ENCODE data around the gene CRIM1. TPM values are rescaled to one million over a fixed set of nuclear protein-coding genes. Genes with fewer than 3 reads are reported as not detected.
A peak's percentile ranks its signal among the peaks of the same experiment; 100 is the strongest.

The CRIM1 gene
- total RNA-seq, 1 donor from 2014 or later, result 246 TPM

DNA sequence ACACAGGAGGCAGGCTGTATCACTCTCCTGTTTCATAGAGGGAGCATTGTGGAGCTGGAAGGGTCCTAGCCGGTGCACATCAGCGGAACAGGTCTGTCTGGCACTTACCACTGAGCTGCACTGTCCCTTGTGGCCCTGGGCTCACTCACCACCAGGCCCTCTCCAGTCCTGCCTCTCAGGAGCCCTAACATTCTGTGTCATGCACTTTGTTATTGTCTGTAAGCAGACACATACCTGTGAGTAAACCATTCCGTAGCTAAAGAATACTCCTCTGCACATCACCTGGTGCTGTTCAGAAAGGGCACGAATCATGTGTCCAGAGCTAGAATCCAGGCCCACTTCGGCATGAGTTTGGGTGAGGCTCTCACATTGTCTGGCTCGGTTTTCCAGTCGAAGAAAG is 93.6 kb downstream of the CRIM1 start:
- peak overlapping the region; percentile 86 for H3K27ac Mint-ChIP-seq (ENCODE audit: unreplicated experiment)

DNA sequence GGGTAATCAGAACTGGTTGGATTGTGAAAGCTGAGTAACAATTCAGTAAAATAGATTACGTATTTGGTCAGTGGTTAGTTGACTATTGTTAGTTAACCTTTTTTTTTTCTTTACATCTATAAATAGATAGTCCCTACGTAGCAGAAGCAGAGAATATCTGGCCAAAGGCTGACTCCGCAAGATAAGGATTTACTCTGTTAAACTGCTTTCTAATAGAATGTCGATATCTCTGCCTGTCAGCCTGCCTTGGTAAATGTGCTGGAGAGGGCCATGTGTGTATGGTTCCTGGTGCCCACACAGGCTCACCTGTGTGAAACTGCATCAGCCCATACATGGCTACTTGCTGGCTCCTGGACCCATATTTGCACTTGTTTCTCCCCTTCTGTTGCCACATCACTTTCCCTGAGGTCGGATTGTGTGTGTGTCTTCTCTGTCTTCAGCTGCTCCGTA is 94.4 kb downstream of the CRIM1 start:
- peak overlapping the region; percentile 95 for H3K27ac Mint-ChIP-seq (ENCODE audit: unreplicated experiment)
- DNase-seq (ENCODE audit: low spot score), result no peak
- peaks cover 64% of the 10 kb centered on the region for H3K36me3 Mint-ChIP-seq (ENCODE audit: low read depth, unreplicated experiment)
- TF ChIP-seq, protein P1, sequence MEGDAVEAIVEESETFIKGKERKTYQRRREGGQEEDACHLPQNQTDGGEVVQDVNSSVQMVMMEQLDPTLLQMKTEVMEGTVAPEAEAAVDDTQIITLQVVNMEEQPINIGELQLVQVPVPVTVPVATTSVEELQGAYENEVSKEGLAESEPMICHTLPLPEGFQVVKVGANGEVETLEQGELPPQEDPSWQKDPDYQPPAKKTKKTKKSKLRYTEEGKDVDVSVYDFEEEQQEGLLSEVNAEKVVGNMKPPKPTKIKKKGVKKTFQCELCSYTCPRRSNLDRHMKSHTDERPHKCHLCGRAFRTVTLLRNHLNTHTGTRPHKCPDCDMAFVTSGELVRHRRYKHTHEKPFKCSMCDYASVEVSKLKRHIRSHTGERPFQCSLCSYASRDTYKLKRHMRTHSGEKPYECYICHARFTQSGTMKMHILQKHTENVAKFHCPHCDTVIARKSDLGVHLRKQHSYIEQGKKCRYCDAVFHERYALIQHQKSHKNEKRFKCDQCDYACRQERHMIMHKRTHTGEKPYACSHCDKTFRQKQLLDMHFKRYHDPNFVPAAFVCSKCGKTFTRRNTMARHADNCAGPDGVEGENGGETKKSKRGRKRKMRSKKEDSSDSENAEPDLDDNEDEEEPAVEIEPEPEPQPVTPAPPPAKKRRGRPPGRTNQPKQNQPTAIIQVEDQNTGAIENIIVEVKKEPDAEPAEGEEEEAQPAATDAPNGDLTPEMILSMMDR (IDR thresholded peaks at IDR 0.05; ENCODE audit: unreplicated experiment), result no peak
- peaks cover 6% of the 10 kb centered on the region for H3K27me3 Mint-ChIP-seq (ENCODE audit: unreplicated experiment)
- peaks cover 53% of the 10 kb centered on the region for H3K4me1 Mint-ChIP-seq (ENCODE audit: unreplicated experiment)
- H3K9me3 Mint-ChIP-seq (ENCODE audit: unreplicated experiment), result no peaks in the 10 kb centered on the region
- no peak overlapping the region for H3K4me3 Mint-ChIP-seq (ENCODE audit: unreplicated experiment)

More for the DNA sequence above, 93.6 kb downstream of the CRIM1 start:
- Mint-ChIP-seq H3K4me3 (ENCODE audit: unreplicated experiment) (peak overlapping the region; percentile 45), H3K36me3 (ENCODE audit: low read depth, unreplicated experiment) (peaks cover 71% of the 10 kb centered on the region), H3K27me3 (ENCODE audit: unreplicated experiment) (peaks cover 6% of the 10 kb centered on the region), H3K4me1 (ENCODE audit: unreplicated experiment) (peaks cover 59% of the 10 kb centered on the region), H3K9me3 (ENCODE audit: unreplicated experiment) (no peaks in the 10 kb centered on the region)
- DNase-seq (ENCODE audit: low spot score), result no peak
- TF ChIP-seq, protein P1 (IDR thresholded peaks at IDR 0.05; ENCODE audit: unreplicated experiment), result no peak

DNA sequence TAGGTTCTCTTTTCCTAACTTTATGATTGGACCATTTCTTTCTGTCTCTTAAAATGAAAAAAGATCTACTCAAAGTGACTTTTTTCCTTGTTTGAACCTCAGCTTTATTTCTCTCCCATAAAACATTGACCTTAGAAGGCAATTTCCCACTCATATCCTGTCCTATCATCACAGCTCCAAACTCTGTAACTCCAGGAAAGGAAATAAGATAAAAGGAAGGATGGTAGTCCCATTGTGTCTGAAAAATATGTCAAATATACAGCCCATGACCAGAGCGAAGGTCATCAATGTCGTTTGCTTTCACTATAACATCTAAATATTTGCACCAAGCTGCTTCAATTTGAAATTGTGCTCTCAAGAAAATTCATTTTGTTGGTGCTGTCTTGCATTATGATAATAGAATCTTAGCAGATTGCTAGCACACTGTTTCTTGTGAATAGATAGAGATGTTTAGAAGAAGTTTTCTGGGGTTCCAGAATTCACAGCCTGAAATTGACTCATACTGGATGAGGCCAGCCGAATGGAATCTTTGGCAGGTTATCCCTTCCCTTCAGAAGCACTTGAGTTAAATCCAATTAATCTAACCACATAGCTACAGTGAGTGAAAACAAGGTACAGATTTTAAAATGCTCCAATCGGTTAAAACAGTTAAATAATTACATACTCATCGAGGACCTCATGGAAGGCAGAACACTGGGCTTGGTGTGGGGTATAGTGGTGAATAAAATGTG is 95.1 kb downstream of the CRIM1 start:
- H3K4me1 Mint-ChIP-seq (ENCODE audit: unreplicated experiment), result peaks cover 48% of the 10 kb centered on the region
- H3K27me3 Mint-ChIP-seq (ENCODE audit: unreplicated experiment), result peaks cover 3% of the 10 kb centered on the region
- H3K36me3 Mint-ChIP-seq (ENCODE audit: low read depth, unreplicated experiment), result peaks cover 59% of the 10 kb centered on the region
- TF ChIP-seq, protein P1 (IDR thresholded peaks at IDR 0.05; ENCODE audit: unreplicated experiment), result no peak
- H3K4me3 Mint-ChIP-seq (ENCODE audit: unreplicated experiment), result peak overlapping the region; percentile 42
- H3K27ac Mint-ChIP-seq (ENCODE audit: unreplicated experiment), result peak overlapping the region; percentile 95
- DNase-seq (ENCODE audit: low spot score), result no peak
- no peaks in the 10 kb centered on the region for H3K9me3 Mint-ChIP-seq (ENCODE audit: unreplicated experiment)

DNA sequence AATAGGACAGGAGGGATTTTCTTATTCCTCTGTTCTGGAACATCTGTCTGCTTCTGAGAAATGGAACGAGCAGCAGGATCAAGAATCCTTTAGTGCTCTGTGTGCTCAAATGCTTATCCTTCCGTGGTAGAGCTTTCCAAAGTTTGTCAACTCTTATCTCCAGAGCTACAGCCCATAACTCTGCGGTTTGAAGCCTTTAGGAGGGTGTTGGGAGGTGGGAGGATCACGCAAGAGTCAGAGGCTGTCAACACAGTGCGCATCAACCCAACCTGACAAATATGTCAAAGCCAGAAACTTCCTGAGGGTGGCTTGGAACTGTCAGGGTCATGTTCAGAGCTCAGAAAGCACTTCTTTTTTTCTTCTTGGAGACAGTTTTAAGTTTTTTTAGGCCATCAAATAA is 95.9 kb downstream of the CRIM1 start:
- Mint-ChIP-seq H3K27ac (ENCODE audit: unreplicated experiment) (peak overlapping the region; percentile 49), H3K9me3 (ENCODE audit: unreplicated experiment) (no peaks in the 10 kb centered on the region), H3K4me3 (ENCODE audit: unreplicated experiment) (no peak overlapping the region), H3K27me3 (ENCODE audit: unreplicated experiment) (peaks cover 3% of the 10 kb centered on the region), H3K4me1 (ENCODE audit: unreplicated experiment) (peaks cover 48% of the 10 kb centered on the region), H3K36me3 (ENCODE audit: low read depth, unreplicated experiment) (peaks cover 51% of the 10 kb centered on the region)
- DNase-seq (ENCODE audit: low spot score), result no peak
- TF ChIP-seq, protein P1 (IDR thresholded peaks at IDR 0.05; ENCODE audit: unreplicated experiment), result no peak

DNA sequence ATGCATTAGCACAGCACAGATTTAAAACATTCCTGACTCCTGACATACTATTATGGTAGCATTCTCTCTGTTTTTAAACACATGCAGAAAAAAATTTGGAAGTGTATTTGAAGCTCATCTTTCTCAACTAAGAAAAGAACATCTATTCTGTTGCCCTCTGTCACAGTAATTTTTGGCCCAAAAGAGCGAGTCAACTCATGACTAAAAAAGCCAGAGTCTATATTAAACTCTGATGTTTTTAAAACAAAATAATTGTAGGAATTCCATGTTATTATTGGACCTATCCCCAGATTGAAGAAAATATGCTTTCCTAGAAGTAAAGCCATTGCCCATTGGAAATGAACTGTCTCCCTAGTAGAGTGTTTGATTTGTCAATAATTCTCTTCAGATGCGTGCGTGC is 96.7 kb downstream of the CRIM1 start:
- Mint-ChIP-seq H3K27ac (ENCODE audit: unreplicated experiment) (no peak overlapping the region), H3K9me3 (ENCODE audit: unreplicated experiment) (no peaks in the 10 kb centered on the region), H3K27me3 (ENCODE audit: unreplicated experiment) (peaks cover 3% of the 10 kb centered on the region), H3K36me3 (ENCODE audit: low read depth, unreplicated experiment) (peaks cover 43% of the 10 kb centered on the region), H3K4me3 (ENCODE audit: unreplicated experiment) (no peak overlapping the region), H3K4me1 (ENCODE audit: unreplicated experiment) (peaks cover 50% of the 10 kb centered on the region)
- no peak for DNase-seq (ENCODE audit: low spot score)
- TF ChIP-seq, protein P1 (IDR thresholded peaks at IDR 0.05; ENCODE audit: unreplicated experiment), result no peak
